K562 (cell line): ENCODE data around the gene KCND3. TPM values are rescaled to one million over a fixed set of nuclear protein-coding genes. Genes with fewer than 3 reads are reported as not detected.

Experiments used
- CAMTA2 ChIP-seq: fragments of 250-450 bp; sonication (Bioruptor Pico); conservative IDR thresholded peaks from 2 replicates; pipeline ENCODE4 v1.5.1; 2022
- CREM ChIP-seq: IDR thresholded peaks from 2 replicates; pipeline ENCODE4 v1.6.1; 2014; ENCODE audit warnings: antibody characterized with exemption, low read depth
- DACH1 ChIP-seq: fragments of 450-650 bp; IDR thresholded peaks from 2 replicates; pipeline ENCODE4 v1.6.1; 2018; ENCODE audit not compliant: partially characterized antibody
- DDX20 ChIP-seq: fragments of 450-650 bp; IDR thresholded peaks from 2 replicates; pipeline ENCODE4 v1.6.1; 2016; ENCODE audit warnings: missing genetic modification characterization, low read depth, mild to moderate bottlenecking, missing compliant biosample characterization, moderate library complexity
- EGR1 ChIP-seq: fragments of 450-650 bp; conservative IDR thresholded peaks from 2 replicates; pipeline ENCODE4 v1.6.1; 2017; ENCODE audit warnings: mild to moderate bottlenecking
- EHMT2 ChIP-seq: fragments of 450-650 bp; IDR thresholded peaks from 2 replicates; pipeline ENCODE4 v1.6.1; 2018; ENCODE audit warnings: antibody characterized with exemption
- GATA2 ChIP-seq: sonication (generic); formaldehyde crosslinking; IDR thresholded peaks from 2 replicates; pipeline ENCODE4 v1.4.0; 2020; ENCODE audit warnings: mild to moderate bottlenecking, missing genetic modification reagents
- GATAD2A ChIP-seq: fragments of 450-650 bp; IDR thresholded peaks from 2 replicates; pipeline ENCODE4 v1.6.1; 2017
- GTF2F1 ChIP-seq: IDR thresholded peaks from 2 replicates; pipeline ENCODE4 v1.6.1; 2011; ENCODE audit warnings: low read depth, low read length, improper control_type of control experiment
- GTF3C2 ChIP-seq: IDR thresholded peaks from 3 replicates; pipeline ENCODE4 v1.6.1; 2011; ENCODE audit warnings: borderline replicate concordance, mild to moderate bottlenecking, moderate library complexity; ENCODE audit not compliant: insufficient read length; ENCODE audit errors: extremely low read depth
- KHSRP ChIP-seq: fragments of 450-650 bp; IDR thresholded peaks from 2 replicates; pipeline ENCODE4 v1.6.1; 2017
- MIER1 ChIP-seq: fragments of 450-650 bp; IDR thresholded peaks from 2 replicates; pipeline ENCODE4 v1.6.1; 2016; ENCODE audit warnings: antibody characterized with exemption, mild to moderate bottlenecking, low read depth
- MTA2 ChIP-seq: fragments of 450-650 bp; IDR thresholded peaks from 2 replicates; pipeline ENCODE4 v1.6.1; 2016; ENCODE audit warnings: low read depth
- MYNN ChIP-seq, 2 experiments: sonication (generic); formaldehyde crosslinking in 1 of 2; IDR thresholded peaks; 2 replicates each; pipeline versions ENCODE4 v1.5.0 to v1.6.1; 2016 to 2020; ENCODE audit warnings: antibody characterized with exemption in 1 of 2, missing genetic modification reagents in 1 of 2
- NFRKB ChIP-seq: fragments of 450-650 bp; IDR thresholded peaks from 2 replicates; pipeline ENCODE4 v1.6.1; 2016; ENCODE audit warnings: low read depth
- PYGO2 ChIP-seq: fragments of 450-650 bp; IDR thresholded peaks from 2 replicates; pipeline ENCODE4 v1.6.1; 2016; ENCODE audit warnings: mild to moderate bottlenecking, missing genetic modification characterization, moderate library complexity, missing compliant biosample characterization
- RFX5 ChIP-seq: IDR thresholded peaks from 2 replicates; pipeline ENCODE4 v1.6.1; 2011; ENCODE audit warnings: low read depth, mild to moderate bottlenecking, improper control_type of control experiment, low read length
- SIN3A ChIP-seq, 2 experiments: fragments of 150-350 bp in 1 of 2; IDR thresholded peaks; 2 replicates each; pipeline ENCODE4 v1.6.1; 2011 to 2016; ENCODE audit warnings: borderline replicate concordance in 2 of 2, low read depth in 2 of 2, low read length in 2 of 2, mild to moderate bottlenecking in 2 of 2, moderate library complexity in 2 of 2; ENCODE audit not compliant: control insufficient read depth in 1 of 2
- STAT6 ChIP-seq: sonication (generic); formaldehyde crosslinking; IDR thresholded peaks from 2 replicates; pipeline ENCODE4 v1.8.1; 2023; ENCODE audit warnings: mild to moderate bottlenecking, missing genetic modification reagents
- U2AF2 ChIP-seq: fragments of 200-400 bp; formaldehyde crosslinking; optimal IDR thresholded peaks from 2 replicates; pipeline ENCODE3; 2017; ENCODE audit warnings: low read depth, mild to moderate bottlenecking, low read length
- ZNF121 ChIP-seq: sonication (generic); formaldehyde crosslinking; conservative IDR thresholded peaks from 2 replicates; pipeline ENCODE4 v1.8.0; 2022; ENCODE audit warnings: missing genetic modification reagents
- ZNF175 ChIP-seq: fragments of 200-800 bp; sonication (Bioruptor generic); IDR thresholded peaks from 2 replicates; pipeline ENCODE4 v1.6.1; 2016; ENCODE audit warnings: low read depth, mild to moderate bottlenecking, missing genetic modification characterization, missing compliant biosample characterization
- ZNF41 ChIP-seq: fragments of 250-450 bp; sonication (Bioruptor Pico); conservative IDR thresholded peaks from 2 replicates; pipeline ENCODE4 v1.4.0; 2020; ENCODE audit warnings: mild to moderate bottlenecking
- ZNF764 ChIP-seq: fragments of 250-450 bp; sonication (Bioruptor Pico); IDR thresholded peaks from 2 replicates; pipeline ENCODE4 v1.4.0; 2020; ENCODE audit warnings: low read depth, mild to moderate bottlenecking, moderate library complexity
- polyA plus RNA-seq, 8 experiments: library from polyadenylated mRNA; depleted of rRNA in 4 of 8; stranded (reverse) in 5 of 8; unstranded in 3 of 8; fragments of >200 nt; fragmentation: Nextera tagmentation in 2 of 8; fragmentation: Illumina TruSeq in 1 of 8; extraction: Ambion mirVana in 2 of 8; extraction: Trizol in 1 of 8; gene quantifications; 2 replicates each; pipeline versions ENCODE4 v1.2.1 to v1.2.3, GENCODE V29; 2011 to 2014; ENCODE audit warnings: inconsistent platforms in 1 of 8, missing spikeins in 1 of 8
- total RNA-seq, 7 experiments: library from RNA; depleted of rRNA in 6 of 7; stranded (reverse); fragments of >200 nt in 6 of 7; fragmentation: Illumina TruSeq in 2 of 7; extraction: Trizol in 2 of 7; gene quantifications; 2 replicates each; pipeline versions ENCODE4 v1.2.1 to v1.2.3, GENCODE V29; 2011 to 2021; ENCODE audit warnings: low replicate concordance in 1 of 7

KCND3 gene
- total and polyA plus RNA-seq, 9 of the 15 experiments (the other 6 are each of a cell fraction or from before 2014, with no cell fraction given), result not detected

GRCh38 chr1:111739194-111739924, 250.1 kb downstream of the KCND3 start, which contains the start of gene INKA2 (continued):
- TF ChIP-seq ZNF41 (CRISPR knock-in tag) (no peak), SIN3A (IDR thresholded peaks at IDR 0.05; ENCODE audit: borderline replicate concordance in 2 of 2, control insufficient read depth in 1 of 2, low read depth in 2 of 2, low read length in 2 of 2) (no peak), PYGO2 (tag) (no peak), CREM (no peak), ZNF121 (CRISPR knock-in tag) (no peak), GATAD2A (no peak), U2AF2 (no peak), DDX20 (tag) (no peak), NFRKB (no peak), KHSRP (no peak), GATA2 (no peak), GTF2F1 (no peak), EGR1 (no peak), CAMTA2 (CRISPR knock-in tag) (peak; percentile 63; the same call in 1 of the 2 replicates), ZNF175 (peak; percentile 73), MTA2 (no peak), RFX5 (no peak), STAT6 (CRISPR knock-in tag) (no peak), GTF3C2 (no peak), MYNN (IDR thresholded peaks at IDR 0.05) (no peak), MYNN (CRISPR knock-in tag; IDR thresholded peaks at IDR 0.05) (no peak), DACH1 (no peak), EHMT2 (no peak), MIER1 (no peak), ZNF764 (CRISPR knock-in tag) (0 out of 2 replicates have a peak, but pooled peaks have one; percentile 26)
